Ishikawa (cell line): ENCODE measurements around the gene TCF21.

Experiments
- CEBPB ChIP-seq: IDR thresholded peaks from 2 replicates; pipeline ENCODE4 v1.6.1; 2012
- EGR1 ChIP-seq: IDR thresholded peaks from 2 replicates; pipeline ENCODE4 v1.6.1; 2012
- EP300 ChIP-seq: IDR thresholded peaks from 2 replicates; pipeline ENCODE4 v1.6.1; 2012; ENCODE audit warnings: borderline replicate concordance
- FOXM1 ChIP-seq: IDR thresholded peaks from 2 replicates; pipeline ENCODE4 v1.6.1; 2012; ENCODE audit warnings: low read depth, borderline replicate concordance
- RAD21 ChIP-seq: IDR thresholded peaks from 2 replicates; pipeline ENCODE4 v1.6.1; 2012; ENCODE audit warnings: low read depth
- TCF12 ChIP-seq: IDR thresholded peaks from 2 replicates; pipeline ENCODE4 v1.6.1; 2012; ENCODE audit warnings: low read depth
- TEAD4 ChIP-seq: IDR thresholded peaks from 2 replicates; pipeline ENCODE4 v1.6.1; 2012
- YY1 ChIP-seq: IDR thresholded peaks from 2 replicates; pipeline ENCODE4 v1.6.1; 2012; ENCODE audit warnings: low read depth
- TF ChIP-seq, protein P1 (sequence below): IDR thresholded peaks from 2 replicates; pipeline ENCODE4 v1.6.1; 2012

DNA sequence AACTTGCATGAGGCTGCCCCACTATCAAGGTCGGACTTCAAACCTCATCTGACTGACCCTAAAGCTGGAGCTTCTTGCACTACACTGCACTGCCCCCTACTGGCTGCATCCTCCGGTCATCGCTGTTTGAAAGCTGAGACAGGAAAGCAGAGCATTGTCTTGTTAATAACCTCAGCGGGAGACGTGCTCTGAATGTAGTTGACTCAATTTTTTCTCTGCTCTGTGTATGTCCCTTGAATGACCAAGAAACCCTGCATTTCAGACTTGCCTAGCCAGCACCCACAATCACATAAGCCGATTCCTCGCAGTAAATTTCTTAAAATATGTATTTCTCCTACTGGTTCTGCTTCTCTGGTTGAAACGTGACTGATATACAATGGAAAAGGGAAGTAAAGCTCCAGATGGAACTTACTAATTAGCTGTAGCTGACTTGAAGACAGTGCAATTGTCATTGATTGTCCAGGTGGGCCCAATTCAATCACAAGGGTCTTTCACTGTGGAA lies 27.8 kb downstream of the TCF21 start:
- TF ChIP-seq, protein P1, sequence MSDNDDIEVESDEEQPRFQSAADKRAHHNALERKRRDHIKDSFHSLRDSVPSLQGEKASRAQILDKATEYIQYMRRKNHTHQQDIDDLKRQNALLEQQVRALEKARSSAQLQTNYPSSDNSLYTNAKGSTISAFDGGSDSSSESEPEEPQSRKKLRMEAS, result no peak
- TF ChIP-seq YY1 (no peak), TCF12 (no peak), TEAD4 (peak; percentile 3; the same call in 1 of the 2 replicates), EP300 (no peak), CEBPB (no peak), RAD21 (peak; percentile 97), EGR1 (no peak), FOXM1 (no peak)
